HFF-Myc (cell line): ENCODE data around the gene C9orf72.

ENCODE experiments used
- DNase-seq: peaks from one replicate; pipeline ENCODE4 v3.0.0-alpha.2; 2011; ENCODE audit warnings: low read depth; ENCODE audit errors: extremely low read depth
- H3K4me3 ChIP-seq: replicated peaks from 2 replicates; pipeline ENCODE4 v1.5.1; 2011; ENCODE audit warnings: low read depth, mild to moderate bottlenecking, control low read depth, low read length
- CTCF ChIP-seq: IDR thresholded peaks from 2 replicates; pipeline ENCODE4 v1.5.1; 2012; ENCODE audit warnings: mild to moderate bottlenecking, low read depth, low read length, control low read depth; ENCODE audit errors: missing control alignments

C9orf72 gene

GRCh38 chr9:27497883-27498417, 75.3 kb downstream of the C9orf72 start:
- H3K4me3 ChIP-seq, result no peak overlapping the region
- TF ChIP-seq CTCF, result no peak
- DNase-seq, result no peak
